Sigmoid colon (tissue), 4 donors: Measurements from ENCODE around the gene SLC8A1.

Experiments
- EP300 ChIP-seq, 4 donors: sonication (generic); formaldehyde crosslinking; IDR thresholded peaks; one replicate each; pipeline ENCODE4 v1.6.1; 2017; ENCODE audit warnings: antibody characterized with exemption in 4 of 4
- POLR2AphosphoS5 ChIP-seq, 4 donors: sonication (generic); formaldehyde crosslinking; IDR thresholded peaks; one replicate each; pipeline ENCODE4 v1.6.1; 2017; ENCODE audit warnings: antibody characterized with exemption in 4 of 4
- TF ChIP-seq, protein P1 (sequence below), 4 experiments: fragments of 450-650 bp in 3 of 4; fragments of 200-600 bp in 1 of 4; IDR thresholded peaks; one replicate each; pipeline ENCODE4 v1.5.1; 2016 to 2019; ENCODE audit warnings: antibody characterized with exemption in 4 of 4, mild to moderate bottlenecking in 3 of 4, moderate library complexity in 2 of 4

DNA sequence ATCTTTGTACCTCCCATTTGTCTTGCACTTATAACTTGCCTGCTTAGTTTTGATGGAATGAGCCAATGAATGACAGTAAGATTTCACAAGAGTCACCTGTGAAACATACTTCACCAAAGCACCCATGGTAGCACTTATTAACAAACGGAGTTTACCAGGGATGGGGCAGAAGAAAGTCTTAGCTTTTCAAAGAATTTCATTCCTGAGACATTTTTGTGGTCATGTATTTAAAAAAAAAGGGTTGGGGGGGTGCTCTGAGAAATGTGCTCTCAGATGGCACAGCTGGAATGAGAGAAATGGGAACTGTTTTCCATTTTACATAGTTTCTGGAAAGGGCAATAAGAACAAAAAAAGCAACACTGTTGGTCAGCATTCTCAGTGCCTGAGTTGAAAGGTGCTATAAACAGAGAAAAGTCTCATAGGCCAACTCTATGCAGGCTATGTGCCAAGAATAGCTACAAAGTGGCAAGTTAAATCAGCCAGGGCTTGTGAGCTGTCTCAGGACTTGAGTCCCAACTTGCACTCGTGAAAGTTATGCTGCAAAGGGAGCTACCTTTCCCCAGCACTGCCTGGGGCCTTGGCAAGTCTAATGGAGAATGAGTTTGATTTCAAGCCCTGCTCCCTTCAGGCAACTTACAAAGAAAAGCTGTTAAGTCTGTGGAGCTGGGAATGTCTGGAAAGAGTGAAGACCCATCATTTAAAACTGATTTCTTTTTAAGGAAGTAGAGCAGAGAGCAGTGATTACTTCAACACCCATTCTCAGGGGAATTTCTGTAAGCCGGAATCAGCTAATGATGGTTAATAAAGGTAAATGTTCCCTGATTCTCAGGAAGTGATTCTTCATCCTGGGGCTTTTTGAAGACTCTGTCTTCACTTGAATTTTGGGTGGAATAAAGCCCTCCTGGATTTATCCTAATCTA lies 170.6 kb downstream of the SLC8A1 start:
- TF ChIP-seq, protein P1, sequence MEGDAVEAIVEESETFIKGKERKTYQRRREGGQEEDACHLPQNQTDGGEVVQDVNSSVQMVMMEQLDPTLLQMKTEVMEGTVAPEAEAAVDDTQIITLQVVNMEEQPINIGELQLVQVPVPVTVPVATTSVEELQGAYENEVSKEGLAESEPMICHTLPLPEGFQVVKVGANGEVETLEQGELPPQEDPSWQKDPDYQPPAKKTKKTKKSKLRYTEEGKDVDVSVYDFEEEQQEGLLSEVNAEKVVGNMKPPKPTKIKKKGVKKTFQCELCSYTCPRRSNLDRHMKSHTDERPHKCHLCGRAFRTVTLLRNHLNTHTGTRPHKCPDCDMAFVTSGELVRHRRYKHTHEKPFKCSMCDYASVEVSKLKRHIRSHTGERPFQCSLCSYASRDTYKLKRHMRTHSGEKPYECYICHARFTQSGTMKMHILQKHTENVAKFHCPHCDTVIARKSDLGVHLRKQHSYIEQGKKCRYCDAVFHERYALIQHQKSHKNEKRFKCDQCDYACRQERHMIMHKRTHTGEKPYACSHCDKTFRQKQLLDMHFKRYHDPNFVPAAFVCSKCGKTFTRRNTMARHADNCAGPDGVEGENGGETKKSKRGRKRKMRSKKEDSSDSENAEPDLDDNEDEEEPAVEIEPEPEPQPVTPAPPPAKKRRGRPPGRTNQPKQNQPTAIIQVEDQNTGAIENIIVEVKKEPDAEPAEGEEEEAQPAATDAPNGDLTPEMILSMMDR (IDR thresholded peaks at IDR 0.05) = no peak
- TF ChIP-seq EP300 (IDR thresholded peaks at IDR 0.05) = peak in 1 of 4 donors; percentile 41
- peak; percentile 36 to 65 (median 44) for TF ChIP-seq POLR2AphosphoS5 (IDR thresholded peaks at IDR 0.05)
